Naive B cell (primary cell): ENCODE data around the gene PEX10. TPM values are rescaled to one million over a fixed set of nuclear protein-coding genes. Genes with fewer than 3 reads are reported as not detected.

Experiments used
- ATAC-seq, 2 donors: fragments of 150-1000 bp; cut with Tn5 transposase; 2 replicates each; pipeline ENCODE4 v1.10.0; 2021; ENCODE audit warnings: low read depth in 2 of 2, mild to moderate bottlenecking in 2 of 2, moderate library complexity in 2 of 2
- DNase-seq: peaks from one replicate; pipeline ENCODE4 v3.0.0; 2022
- H3K27ac Mint-ChIP-seq, 6 donors: one replicate each; pipeline ENCODE4 v1.8.0; 2020 to 2022; ENCODE audit warnings: mild to moderate bottlenecking in 6 of 6, mixed read lengths in 6 of 6, moderate library complexity in 5 of 6, inconsistent platforms in 2 of 6
- H3K27me3 Mint-ChIP-seq, 3 donors: one replicate each; pipeline ENCODE4 v1.8.0; 2021 to 2022; ENCODE audit warnings: mixed read lengths in 3 of 3, mild to moderate bottlenecking in 1 of 3
- H3K36me3 Mint-ChIP-seq, 2 donors: one replicate each; pipeline ENCODE4 v1.8.0; 2020 to 2022; ENCODE audit warnings: mixed read lengths in 2 of 2, inconsistent platforms in 1 of 2, mild to moderate bottlenecking in 1 of 2
- H3K4me1 Mint-ChIP-seq, 3 donors: one replicate each; pipeline ENCODE4 v1.8.0; 2020 to 2022; ENCODE audit warnings: mixed read lengths in 3 of 3, inconsistent platforms in 1 of 3, mild to moderate bottlenecking in 1 of 3, moderate library complexity in 1 of 3
- H3K4me3 Mint-ChIP-seq, 8 donors: one replicate each; pipeline ENCODE4 v1.8.0; 2020 to 2022; ENCODE audit warnings: mild to moderate bottlenecking in 8 of 8, mixed read lengths in 8 of 8, moderate library complexity in 8 of 8, inconsistent platforms in 2 of 8
- H3K9me3 Mint-ChIP-seq, 7 donors: one replicate each; pipeline ENCODE4 v1.8.0; 2020 to 2022; ENCODE audit warnings: mixed read lengths in 7 of 7, mild to moderate bottlenecking in 5 of 7, inconsistent platforms in 2 of 7, moderate library complexity in 1 of 7
- polyA plus RNA-seq, 6 donors: library from polyadenylated mRNA; unstranded; fragments of 300-500 nt; fragmentation: Illumina TruSeq; gene quantifications; one replicate each; pipeline ENCODE4 v1.2.3, GENCODE V29; 2021; ENCODE audit warnings: low read depth in 6 of 6

Gene PEX10
- polyA plus RNA-seq, 6 donors from 2014 or later: 10.7 to 24.1 (median 15.1) TPM

DNA sequence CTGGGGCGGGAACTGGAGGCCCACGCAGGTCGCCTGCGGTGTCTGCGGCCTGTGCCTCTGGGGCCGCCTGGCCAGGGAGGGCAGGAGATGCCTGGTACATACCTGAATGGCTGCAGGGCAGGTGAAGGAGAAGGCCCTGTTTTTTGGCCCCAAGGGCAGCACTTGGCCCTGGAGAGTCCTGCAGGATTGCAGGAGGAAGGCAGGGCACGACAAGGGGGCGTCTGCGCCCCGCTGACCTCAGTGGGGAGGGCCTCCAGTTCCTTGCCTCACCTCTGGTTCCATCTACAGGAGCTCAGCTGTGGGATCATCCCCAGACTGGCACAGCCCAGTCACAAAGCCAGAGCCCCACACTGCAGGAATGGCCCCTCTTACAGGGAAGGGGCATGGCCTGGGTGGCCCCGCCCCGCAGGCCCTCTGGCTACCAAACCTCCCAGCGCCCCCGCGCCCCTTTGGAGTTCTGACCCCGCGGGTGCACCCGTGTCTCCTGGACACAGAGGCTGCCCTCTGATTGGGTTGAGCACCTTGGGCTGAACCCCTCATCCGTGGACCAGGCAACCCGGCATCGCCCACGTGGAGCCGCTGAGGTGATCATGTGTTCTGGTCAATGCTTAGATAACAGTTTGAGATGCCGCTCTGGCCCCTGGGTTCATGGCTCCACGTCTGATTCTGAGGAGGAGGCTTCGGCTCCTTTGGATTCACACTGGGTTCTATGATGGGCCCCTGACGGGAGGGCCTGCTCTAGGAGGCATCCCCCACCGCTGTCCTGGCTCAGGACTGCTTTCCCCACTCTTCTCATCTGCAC lies 1.3 kb upstream of the PEX10 start:
- Mint-ChIP-seq H3K4me1 (peaks cover 21 to 39% (median 39%) of the 10 kb centered on the region in 3 donors), H3K9me3 (no peaks in the 10 kb centered on the region), H3K36me3 (no peaks in the 10 kb centered on the region), H3K27ac (peak overlapping the region in 5 of 6 donors; percentile 49 to 93 (median 91)), H3K4me3 (peak overlapping the region; percentile 83 to 93 (median 86)), H3K27me3 (peaks cover 0 to under 1% (median 0%) of the 10 kb centered on the region in 3 donors)
- ATAC-seq: no peak
- DNase-seq: no peak

DNA sequence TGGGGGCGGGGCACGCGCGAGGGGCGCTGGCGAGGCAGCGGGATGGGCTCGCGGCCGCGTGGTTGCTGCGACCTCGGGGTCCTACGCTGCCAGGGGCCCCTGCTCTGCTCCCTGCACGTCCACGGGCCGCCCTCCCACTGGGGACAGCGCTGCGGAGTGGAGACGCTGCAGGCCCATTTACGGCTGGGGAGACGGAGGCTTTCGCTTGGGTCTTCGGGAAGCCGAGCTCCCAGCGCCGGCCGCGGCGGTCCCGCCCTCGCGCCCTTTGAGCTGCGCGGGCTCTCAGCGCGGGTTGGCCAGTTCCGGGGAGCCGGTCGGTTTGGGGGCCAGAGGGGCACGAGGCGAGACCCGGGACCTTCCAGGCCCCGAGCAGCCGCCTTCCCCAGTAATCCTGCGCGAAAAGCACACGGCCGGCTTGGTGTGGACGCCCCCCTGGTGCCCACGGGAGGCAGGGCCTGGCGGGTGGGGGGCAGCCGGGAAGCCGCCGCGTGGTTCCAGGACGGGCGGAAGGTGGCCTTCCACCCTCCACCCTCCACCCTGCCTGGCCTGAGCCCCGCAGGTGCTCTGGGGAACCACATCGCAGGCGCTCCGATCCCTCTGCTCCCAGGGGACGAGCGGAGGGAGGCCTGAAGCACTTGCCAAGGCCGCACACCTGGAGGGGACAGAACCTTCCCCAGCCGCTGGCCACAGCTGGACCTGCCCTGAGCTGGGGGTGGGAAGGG lies 570 bp upstream of the PEX10 start:
- ATAC-seq (peak; percentile 18 to 26), DNase-seq (no peak)
- no peaks in the 10 kb centered on the region for H3K9me3 Mint-ChIP-seq
- H3K4me3 Mint-ChIP-seq: peak overlapping the region in 6 of 8 donors; percentile 84 to 91 (median 88)
- no peaks in the 10 kb centered on the region for H3K36me3 Mint-ChIP-seq
- no peaks in the 10 kb centered on the region for H3K27me3 Mint-ChIP-seq
- peaks cover 21 to 39% (median 39%) of the 10 kb centered on the region in 3 donors for H3K4me1 Mint-ChIP-seq
- peak overlapping the region in 2 of 6 donors; percentile 59 to 92 for H3K27ac Mint-ChIP-seq

DNA sequence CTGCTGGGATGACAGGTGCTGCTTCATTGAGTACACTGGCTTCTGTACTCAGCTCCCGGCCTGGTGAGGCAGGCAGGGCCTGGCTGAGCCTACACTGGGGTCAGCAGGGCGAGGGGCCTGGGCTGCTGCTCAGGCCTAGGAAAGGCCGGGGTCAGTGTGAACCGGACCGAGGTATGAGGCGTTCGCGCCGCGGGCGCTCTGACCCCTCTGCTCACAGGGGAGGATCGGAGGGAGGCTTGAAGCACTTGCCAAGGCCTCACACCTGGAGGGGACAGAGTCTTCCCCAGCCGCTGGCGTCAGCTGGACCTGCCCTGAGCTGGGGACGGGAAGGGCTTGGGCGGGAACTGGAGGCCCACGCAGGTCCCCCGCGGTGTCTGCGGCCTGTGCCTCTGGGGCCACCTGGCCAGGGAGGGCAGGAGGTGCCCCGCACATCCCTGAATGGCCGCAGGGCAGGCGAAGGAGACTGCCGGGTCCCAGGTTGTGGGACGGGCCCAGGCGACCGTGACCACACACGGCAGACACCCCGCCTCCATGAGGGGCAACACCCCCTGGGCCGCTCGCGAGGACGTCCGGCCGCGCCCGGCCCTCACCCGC lies 466 bp downstream of the PEX10 start:
- ATAC-seq (peak; percentile 15 to 19), DNase-seq (no peak)
- peak overlapping the region; percentile 77 to 91 (median 86) for H3K4me3 Mint-ChIP-seq
- no peaks in the 10 kb centered on the region for H3K36me3 Mint-ChIP-seq
- H3K27me3 Mint-ChIP-seq: no peaks in the 10 kb centered on the region
- H3K4me1 Mint-ChIP-seq: peaks cover 21 to 39% (median 35%) of the 10 kb centered on the region in 3 donors
- no peaks in the 10 kb centered on the region for H3K9me3 Mint-ChIP-seq
- peak overlapping the region in 5 of 6 donors; percentile 16 to 93 (median 69) for H3K27ac Mint-ChIP-seq

DNA sequence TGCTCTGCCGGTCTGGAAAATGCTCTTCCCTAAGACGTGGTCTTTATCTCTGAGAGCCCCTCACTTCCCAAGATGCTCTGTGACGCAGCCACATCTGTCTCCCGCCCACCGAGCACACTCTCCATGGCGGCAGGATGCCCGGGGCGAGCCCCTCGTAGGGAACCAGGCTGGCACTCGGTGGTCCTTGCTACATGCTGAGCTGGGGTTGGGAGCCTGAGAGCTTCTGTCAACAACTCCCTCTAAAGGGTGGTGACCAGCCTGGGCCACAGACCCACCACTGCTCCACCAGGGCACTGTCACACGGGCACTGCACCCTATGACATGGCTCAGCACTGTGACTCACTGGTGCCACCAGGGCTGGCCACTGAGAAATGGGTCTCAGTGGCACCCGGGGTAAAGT lies 2.6 kb downstream of the PEX10 start:
- no peaks in the 10 kb centered on the region for H3K36me3 Mint-ChIP-seq
- no peak for DNase-seq
- no peaks in the 10 kb centered on the region for H3K27me3 Mint-ChIP-seq
- H3K27ac Mint-ChIP-seq: peak overlapping the region in 3 of 6 donors; percentile 63 to 67 (median 66)
- peaks cover 9 to 20% (median 17%) of the 10 kb centered on the region in 3 donors for H3K4me1 Mint-ChIP-seq
- no peaks in the 10 kb centered on the region for H3K9me3 Mint-ChIP-seq
- H3K4me3 Mint-ChIP-seq: peak overlapping the region in 3 of 8 donors; percentile 40 to 84 (median 80)
- ATAC-seq: no peak

DNA sequence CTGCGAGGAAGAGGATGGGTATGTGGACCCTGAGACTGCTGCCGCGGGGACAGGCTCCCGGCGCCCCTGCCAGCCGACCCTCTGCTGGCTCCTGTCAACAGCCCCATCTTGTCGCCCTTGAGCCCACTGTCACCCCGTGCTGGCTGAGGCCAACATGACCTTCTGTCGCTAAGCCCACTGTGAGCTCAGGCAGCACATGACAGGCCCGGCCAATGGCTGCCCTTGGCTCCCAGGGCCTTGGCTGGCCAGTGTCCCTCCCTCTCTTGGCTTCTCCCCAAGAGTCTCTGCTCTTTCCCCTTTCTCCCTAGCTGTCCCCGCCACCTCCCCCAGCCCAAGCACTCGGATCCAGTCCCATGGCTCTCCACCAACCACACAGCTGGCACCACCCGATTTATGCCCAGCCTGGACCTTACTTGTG lies 3.5 kb downstream of the PEX10 start:
- ATAC-seq (no peak), DNase-seq (no peak)
- peak overlapping the region in 1 of 6 donors; percentile 63 for H3K27ac Mint-ChIP-seq
- H3K36me3 Mint-ChIP-seq: no peaks in the 10 kb centered on the region
- H3K4me3 Mint-ChIP-seq: peak overlapping the region in 2 of 8 donors; percentile 18 to 30
- H3K4me1 Mint-ChIP-seq: peaks cover 1 to 12% (median 9%) of the 10 kb centered on the region in 3 donors
- H3K27me3 Mint-ChIP-seq: no peaks in the 10 kb centered on the region
- no peaks in the 10 kb centered on the region for H3K9me3 Mint-ChIP-seq

DNA sequence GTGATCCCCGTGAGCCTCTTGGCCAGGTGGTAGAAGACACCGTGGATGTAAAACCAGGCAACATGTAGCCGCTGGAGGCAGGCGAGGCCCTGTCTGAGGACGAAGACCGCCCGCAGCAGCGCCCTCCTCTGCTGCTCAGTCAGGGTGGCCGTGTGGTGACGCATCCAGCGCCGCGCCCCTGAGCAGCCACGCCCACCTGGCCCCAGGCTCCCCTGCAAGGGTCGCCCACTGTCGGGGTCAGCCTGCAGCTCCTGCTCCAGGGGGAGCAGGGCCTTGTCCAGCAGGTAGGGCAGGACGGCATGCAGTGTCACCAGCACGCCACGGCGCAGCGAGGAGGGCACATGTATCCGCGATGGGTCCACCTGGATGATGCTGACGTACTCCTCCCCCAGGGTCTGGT lies 3.9 kb downstream of the PEX10 start:
- Mint-ChIP-seq H3K27me3 (no peaks in the 10 kb centered on the region), H3K4me1 (peaks cover 0 to 12% (median 9%) of the 10 kb centered on the region in 3 donors), H3K27ac (no peak overlapping the region)

DNA sequence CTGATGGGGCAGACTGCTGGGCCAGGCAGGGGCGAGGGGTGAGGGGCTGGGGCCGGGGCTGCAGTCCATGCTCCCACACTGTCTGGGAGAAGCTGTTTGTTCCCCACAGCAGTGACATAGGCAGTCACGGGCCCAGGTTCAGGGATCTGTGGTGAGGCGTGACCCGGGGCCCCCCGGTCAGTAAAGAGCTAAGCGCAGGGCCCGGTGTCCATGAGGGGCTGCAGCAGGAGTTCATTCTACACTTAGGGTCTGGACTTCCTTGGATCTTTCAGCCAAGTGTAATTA lies 4.4 kb downstream of the PEX10 start:
- no peaks in the 10 kb centered on the region for H3K9me3 Mint-ChIP-seq
- H3K4me3 Mint-ChIP-seq: no peak overlapping the region
- H3K36me3 Mint-ChIP-seq: no peaks in the 10 kb centered on the region
- ATAC-seq (no peak), DNase-seq (no peak)
- no peaks in the 10 kb centered on the region for H3K27me3 Mint-ChIP-seq
- H3K27ac Mint-ChIP-seq: peak overlapping the region in 1 of 6 donors; percentile 44
- H3K4me1 Mint-ChIP-seq: peaks cover 0 to 12% (median 9%) of the 10 kb centered on the region in 3 donors

More for the DNA sequence above, 3.9 kb downstream of the PEX10 start:
- Mint-ChIP-seq H3K4me3 (no peak overlapping the region), H3K36me3 (no peaks in the 10 kb centered on the region), H3K9me3 (no peaks in the 10 kb centered on the region)
- no peak for DNase-seq
- ATAC-seq: no peak

DNA sequence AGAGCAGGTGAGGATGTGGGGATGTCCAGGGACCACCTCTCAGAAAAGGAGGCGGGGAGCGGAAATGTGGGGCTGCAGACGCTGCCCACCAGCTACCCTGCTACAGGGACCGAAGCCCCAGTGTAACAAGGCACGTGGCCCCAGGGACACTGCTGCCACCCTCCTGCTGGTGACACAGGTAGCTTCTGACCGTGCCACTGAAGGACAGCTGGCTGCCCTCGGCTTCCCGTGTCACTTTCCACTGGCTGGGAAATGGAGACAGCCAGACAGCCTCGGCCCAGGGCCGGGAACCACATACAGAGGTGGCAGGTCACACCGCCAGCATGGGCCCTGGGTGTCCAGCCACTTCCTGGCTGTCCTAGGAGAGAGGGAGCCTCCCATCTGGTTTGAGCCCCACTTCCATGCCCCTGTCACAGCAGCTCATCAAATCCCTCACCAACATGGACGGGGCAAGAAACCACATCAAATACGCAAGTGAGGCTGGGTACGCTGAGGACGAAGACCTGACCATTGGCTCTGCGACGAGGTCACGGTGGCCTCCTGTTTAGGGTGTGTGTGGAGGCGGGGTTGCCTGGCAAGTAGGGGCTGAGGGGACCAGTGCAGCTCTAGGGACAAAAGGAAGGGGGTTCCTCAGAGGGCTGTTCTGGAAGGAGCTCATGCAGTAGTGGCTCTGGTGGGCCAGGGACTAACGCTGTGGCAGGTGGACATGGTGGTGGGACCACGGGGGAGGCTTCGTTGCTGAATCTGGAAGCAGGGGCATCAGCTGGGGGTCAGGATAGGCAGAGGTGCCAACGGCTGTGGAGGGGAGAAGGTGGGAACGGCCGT lies 5.0 kb downstream of the PEX10 start:
- no peaks in the 10 kb centered on the region for H3K9me3 Mint-ChIP-seq
- no peaks in the 10 kb centered on the region for H3K27me3 Mint-ChIP-seq
- no peaks in the 10 kb centered on the region for H3K36me3 Mint-ChIP-seq
- H3K4me3 Mint-ChIP-seq: peak overlapping the region in 2 of 8 donors; percentile 52 to 76
- DNase-seq: no peak
- H3K27ac Mint-ChIP-seq: peak overlapping the region in 2 of 6 donors; percentile 43 to 44
- H3K4me1 Mint-ChIP-seq: peaks cover 0 to 12% (median 9%) of the 10 kb centered on the region in 3 donors
- no peak for ATAC-seq

DNA sequence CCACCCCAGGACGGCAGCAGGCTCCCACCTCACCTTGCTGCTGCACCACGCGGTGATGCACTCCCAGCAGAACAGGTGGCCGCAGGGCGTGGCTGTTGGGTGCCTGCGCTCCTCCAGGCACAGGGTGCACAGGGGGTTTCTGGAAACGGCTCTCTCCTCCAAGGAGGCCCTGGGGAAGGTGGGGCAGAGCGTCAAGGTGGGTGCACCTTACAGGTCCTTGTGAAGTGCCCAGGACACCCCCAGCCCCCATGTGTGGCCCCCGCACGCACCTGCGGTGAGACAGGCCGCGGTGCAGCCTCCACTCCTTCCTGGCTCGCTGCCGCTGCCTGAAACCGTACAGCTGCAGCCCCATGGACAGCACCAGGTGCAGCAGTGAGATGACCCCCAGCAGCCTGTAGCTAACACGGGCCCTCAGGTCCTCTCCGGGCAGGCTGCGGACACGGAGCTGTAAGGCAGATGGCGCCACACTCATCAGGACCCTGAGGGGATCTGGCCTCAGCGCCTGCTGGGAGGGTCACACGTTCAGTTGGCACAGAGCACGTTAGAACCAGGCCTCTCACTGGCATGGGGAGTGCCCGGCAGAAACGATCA lies 5.8 kb downstream of the PEX10 start:
- H3K4me3 Mint-ChIP-seq: no peak overlapping the region
- peak overlapping the region in 1 of 6 donors; percentile 62 for H3K27ac Mint-ChIP-seq
- DNase-seq (no peak), ATAC-seq (no peak)
- no peaks in the 10 kb centered on the region for H3K9me3 Mint-ChIP-seq
- H3K27me3 Mint-ChIP-seq: no peaks in the 10 kb centered on the region
- H3K4me1 Mint-ChIP-seq: peaks cover 4 to 17% (median 10%) of the 10 kb centered on the region in 3 donors
- H3K36me3 Mint-ChIP-seq: no peaks in the 10 kb centered on the region

DNA sequence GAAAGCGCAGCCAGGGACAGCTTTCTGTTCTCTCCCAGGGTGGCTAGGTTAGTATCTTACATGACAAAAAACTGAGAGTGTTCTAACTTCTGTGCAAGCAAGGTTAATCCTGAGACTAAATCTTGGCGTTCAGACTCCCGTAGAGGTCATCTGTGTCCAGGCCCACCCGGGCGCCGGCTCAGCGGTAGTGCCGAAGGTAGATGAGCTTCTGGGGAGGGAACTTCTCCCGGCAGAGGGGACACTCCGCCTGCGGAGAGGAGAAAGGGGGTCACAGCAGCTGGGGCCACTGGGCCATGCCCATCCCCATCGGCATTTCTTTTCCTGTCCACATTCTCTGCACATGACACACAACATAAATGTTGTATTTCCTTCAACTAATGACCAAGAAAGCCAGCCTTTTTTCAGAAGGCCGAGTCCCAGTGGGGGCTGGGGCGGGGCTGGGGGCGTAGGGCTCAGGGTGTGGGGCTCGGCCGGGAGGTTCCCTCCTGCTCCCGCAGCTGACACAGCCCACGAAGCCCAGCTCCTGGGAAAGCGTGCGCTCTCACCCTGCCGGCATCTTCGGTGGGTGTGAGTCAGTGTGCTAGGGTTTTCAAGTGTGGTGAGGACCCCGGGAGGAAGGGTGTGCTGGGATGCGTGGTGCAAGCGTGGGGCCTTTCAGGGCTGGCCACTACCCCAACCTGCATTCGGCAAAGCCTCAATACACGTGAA lies 6.6 kb downstream of the PEX10 start:
- DNase-seq: no peak
- Mint-ChIP-seq H3K4me3 (no peak overlapping the region), H3K9me3 (no peaks in the 10 kb centered on the region), H3K36me3 (no peaks in the 10 kb centered on the region), H3K27ac (peak overlapping the region in 2 of 6 donors; percentile 42 to 57), H3K27me3 (no peaks in the 10 kb centered on the region), H3K4me1 (peaks cover 6 to 20% (median 9%) of the 10 kb centered on the region in 3 donors)
- no peak for ATAC-seq

DNA sequence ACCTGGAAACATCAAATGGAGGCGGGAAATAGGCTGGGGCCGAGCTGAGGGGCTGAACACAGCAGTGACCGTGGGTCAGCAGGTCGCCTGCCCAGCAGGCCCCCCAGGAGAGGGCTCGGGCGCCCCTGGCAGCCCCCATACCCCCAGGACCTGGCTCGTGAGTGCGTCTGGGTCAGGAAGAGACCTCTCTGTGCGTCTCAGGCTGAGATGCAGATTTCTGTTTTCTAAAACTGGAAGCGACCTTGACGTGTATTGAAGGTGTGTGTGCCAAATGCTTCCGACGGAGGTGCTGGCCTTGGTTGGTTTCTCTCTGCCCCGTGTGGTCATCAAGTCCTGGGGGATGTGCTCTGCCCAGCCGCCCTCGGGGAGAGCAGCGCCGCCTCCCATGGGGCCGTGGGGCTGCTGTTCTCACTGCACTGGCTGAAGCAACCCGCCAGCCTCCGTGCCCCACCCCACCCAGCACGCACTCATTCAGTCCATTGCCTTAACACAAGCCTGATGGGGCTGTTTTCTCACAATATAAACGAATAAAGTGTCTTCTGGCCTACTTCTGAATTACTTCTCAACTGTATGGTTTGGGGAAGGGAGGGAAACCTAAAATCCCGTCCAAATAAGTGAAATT lies 7.4 kb downstream of the PEX10 start:
- no peaks in the 10 kb centered on the region for H3K27me3 Mint-ChIP-seq
- ATAC-seq (no peak), DNase-seq (no peak)
- no peak overlapping the region for H3K4me3 Mint-ChIP-seq
- no peaks in the 10 kb centered on the region for H3K36me3 Mint-ChIP-seq
- H3K9me3 Mint-ChIP-seq: no peaks in the 10 kb centered on the region
- peak overlapping the region in 1 of 6 donors; percentile 57 for H3K27ac Mint-ChIP-seq
- peaks cover 5 to 20% (median 10%) of the 10 kb centered on the region in 3 donors for H3K4me1 Mint-ChIP-seq
